ENCODE results near the gene CHMP1B.
"Not testable (repeated sequence)": the region's sequence is repeated elsewhere in the genome, so short reads cannot be mapped to it uniquely, and the experiment has no call there.

CHMP1B gene

GRCh38 chr18:11866764-11867163 is 15.6 kb downstream of the CHMP1B start:
- in situ Hi-C loops (cut with MboI; ENCODE audit: low sequenced_read_pairs): no loop called here

GRCh38 chr18:11868230-11868629 is 17.0 kb downstream of the CHMP1B start:
- in situ Hi-C loops (cut with MboI; ENCODE audit: low sequenced_read_pairs): no loop called here

GRCh38 chr18:11871501-11871900 is 20.3 kb downstream of the CHMP1B start:
- in situ Hi-C loops (cut with MboI; ENCODE audit: low sequenced_read_pairs): no loop called here

GRCh38 chr18:11872479-11873136 is 21.4 kb downstream of the CHMP1B start:
- in situ Hi-C loops (cut with MboI; ENCODE audit: low sequenced_read_pairs): no loop called here

- in situ Hi-C loops (cut with MboI; ENCODE audit: low sequenced_read_pairs): no loop called here
These were observed 22.6 kb downstream of the CHMP1B start for GRCh38 chr18:11873670-11874340.

GRCh38 chr18:11874676-11875075 is 23.5 kb downstream of the CHMP1B start:
- in situ Hi-C loops (cut with MboI; ENCODE audit: low sequenced_read_pairs): no loop called here

- in situ Hi-C loops (cut with MboI; ENCODE audit: low sequenced_read_pairs): no loop called here
These were observed 26.4 kb downstream of the CHMP1B start for GRCh38 chr18:11877497-11878135.

- in situ Hi-C loops (cut with MboI; ENCODE audit: low sequenced_read_pairs): no loop called here
These were observed 29.5 kb downstream of the CHMP1B start for GRCh38 chr18:11880586-11881304.

GRCh38 chr18:11882636-11883035 is 31.4 kb downstream of the CHMP1B start:
- in situ Hi-C loops (cut with MboI; ENCODE audit: low sequenced_read_pairs): no loop called here

GRCh38 chr18:11883153-11883552 is 31.9 kb downstream of the CHMP1B start:
- in situ Hi-C loops (cut with MboI; ENCODE audit: low sequenced_read_pairs): no loop called here

- in situ Hi-C loops (cut with MboI; ENCODE audit: low sequenced_read_pairs): no loop called here
These were observed 33.3 kb downstream of the CHMP1B start for GRCh38 chr18:11884396-11885030.

GRCh38 chr18:11885278-11885947 is 34.2 kb downstream of the CHMP1B start:
- in situ Hi-C loops (cut with MboI; ENCODE audit: low sequenced_read_pairs): no loop called here

- in situ Hi-C loops (cut with MboI; ENCODE audit: low sequenced_read_pairs): no loop called here
These were observed 35.4 kb downstream of the CHMP1B start for GRCh38 chr18:11886577-11887110.

- in situ Hi-C loops (cut with MboI; ENCODE audit: low sequenced_read_pairs): no loop called here
These were observed 36.3 kb downstream of the CHMP1B start for GRCh38 chr18:11887328-11888128.

GRCh38 chr18:11888726-11889125 is 37.5 kb downstream of the CHMP1B start:
- in situ Hi-C loops (cut with MboI; ENCODE audit: low sequenced_read_pairs): no loop called here

GRCh38 chr18:11889284-11889683 is 38.1 kb downstream of the CHMP1B start:
- in situ Hi-C loops (cut with MboI; ENCODE audit: low sequenced_read_pairs): no loop called here

GRCh38 chr18:11891737-11892136 is 40.5 kb downstream of the CHMP1B start:
- in situ Hi-C loops (cut with MboI; ENCODE audit: low sequenced_read_pairs): no loop called here

GRCh38 chr18:11892438-11892837 is 41.2 kb downstream of the CHMP1B start:
- in situ Hi-C loops (cut with MboI; ENCODE audit: low sequenced_read_pairs): not testable (repeated sequence)

- in situ Hi-C loops (cut with MboI; ENCODE audit: low sequenced_read_pairs): no loop called here
These were observed 46.6 kb downstream of the CHMP1B start for GRCh38 chr18:11897781-11898180.
